ENCODE results near the gene TTLL11. TPM values are rescaled to one million over a fixed set of nuclear protein-coding genes. Genes with fewer than 3 reads are reported as not detected.

TTLL11 gene
- total RNA-seq, 4 donors from 2014 or later: 7.4 to 14.7 (median 11.0) TPM

- Histone ChIP-seq H3K27me3 (no peaks in the 10 kb centered on the region), H3K9me3 (no peaks in the 10 kb centered on the region), H3K27ac (no peak overlapping the region), H3K36me3 (no peaks in the 10 kb centered on the region), H3K4me3 (no peak overlapping the region), H3K4me1 (peaks cover 0 to 4% of the 10 kb centered on the region in 2 donors)
- intact Hi-C loops (cut with DNase I; ENCODE audit: low total_unique reads): no loop called here
- DNase-seq: no peak
- TF ChIP-seq CTCF (IDR thresholded peaks at IDR 0.05) (no peak), POLR2A (IDR thresholded peaks at IDR 0.05) (no peak)
Observed at GRCh38 chr9:122124048-122124447, 30.9 kb upstream of the TTLL11 start.

GRCh38 chr9:122122903-122123632, 30.0 kb upstream of the TTLL11 start:
- intact Hi-C loops (cut with DNase I; ENCODE audit: low total_unique reads): loop anchor here (2.0 kb wide), 1 partner anchor 228 kb away; no protein-coding TSS in a partner anchor
- Histone ChIP-seq H3K9me3 (no peaks in the 10 kb centered on the region), H3K27ac (no peak overlapping the region), H3K36me3 (no peaks in the 10 kb centered on the region), H3K27me3 (no peaks in the 10 kb centered on the region), H3K4me3 (no peak overlapping the region), H3K4me1 (peaks cover 0 to 4% of the 10 kb centered on the region in 2 donors)
- TF ChIP-seq CTCF (IDR thresholded peaks at IDR 0.05) (peak; percentile 78 to 92 (median 86)), POLR2A (IDR thresholded peaks at IDR 0.05) (no peak)
- DNase-seq: peak; percentile 64 to 66

DNA sequence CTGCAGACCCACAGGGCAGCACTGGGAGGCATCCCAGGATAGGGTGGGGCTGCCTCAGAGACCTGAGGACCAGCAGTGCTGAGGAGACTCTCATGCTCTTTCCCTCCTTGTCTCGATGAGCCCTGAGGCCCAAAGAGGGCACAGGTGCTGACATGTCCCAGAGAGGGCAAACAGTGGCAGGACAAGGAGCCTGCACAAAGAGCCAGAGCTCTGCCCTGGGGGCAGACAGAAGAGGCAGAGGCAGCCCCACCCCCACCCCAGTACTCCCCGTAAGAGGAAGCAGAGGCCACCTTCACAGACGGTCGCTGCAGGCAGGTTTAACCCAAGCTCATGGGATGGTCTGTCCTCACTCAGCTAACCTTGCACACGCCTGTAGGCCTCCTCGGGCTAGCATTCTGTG, 29.4 kb upstream of the TTLL11 start:
- TF ChIP-seq CTCF (IDR thresholded peaks at IDR 0.05) (no peak), POLR2A (IDR thresholded peaks at IDR 0.05) (no peak)
- H3K9me3 ChIP-seq: no peaks in the 10 kb centered on the region
- peaks cover 0 to 4% of the 10 kb centered on the region in 2 donors for H3K4me1 ChIP-seq
- intact Hi-C loops (cut with DNase I; ENCODE audit: low total_unique reads): loop anchor here (2.0 kb wide), 1 partner anchor 228 kb away; no protein-coding TSS in a partner anchor
- no peak for DNase-seq
- H3K4me3 ChIP-seq: no peak overlapping the region
- H3K27me3 ChIP-seq: no peaks in the 10 kb centered on the region
- H3K27ac ChIP-seq: no peak overlapping the region
- no peaks in the 10 kb centered on the region for H3K36me3 ChIP-seq

GRCh38 chr9:122121931-122122330, 28.8 kb upstream of the TTLL11 start:
- H3K36me3 ChIP-seq: no peaks in the 10 kb centered on the region
- TF ChIP-seq CTCF (IDR thresholded peaks at IDR 0.05) (no peak), POLR2A (IDR thresholded peaks at IDR 0.05) (no peak)
- H3K4me1 ChIP-seq: peaks cover 0 to 4% of the 10 kb centered on the region in 2 donors
- H3K9me3 ChIP-seq: no peaks in the 10 kb centered on the region
- no peak overlapping the region for H3K4me3 ChIP-seq
- no peaks in the 10 kb centered on the region for H3K27me3 ChIP-seq
- intact Hi-C loops (cut with DNase I; ENCODE audit: low total_unique reads): loop anchor here (2.0 kb wide), 1 partner anchor 229 kb away; no protein-coding TSS in a partner anchor
- no peak for DNase-seq
- H3K27ac ChIP-seq: no peak overlapping the region

DNA sequence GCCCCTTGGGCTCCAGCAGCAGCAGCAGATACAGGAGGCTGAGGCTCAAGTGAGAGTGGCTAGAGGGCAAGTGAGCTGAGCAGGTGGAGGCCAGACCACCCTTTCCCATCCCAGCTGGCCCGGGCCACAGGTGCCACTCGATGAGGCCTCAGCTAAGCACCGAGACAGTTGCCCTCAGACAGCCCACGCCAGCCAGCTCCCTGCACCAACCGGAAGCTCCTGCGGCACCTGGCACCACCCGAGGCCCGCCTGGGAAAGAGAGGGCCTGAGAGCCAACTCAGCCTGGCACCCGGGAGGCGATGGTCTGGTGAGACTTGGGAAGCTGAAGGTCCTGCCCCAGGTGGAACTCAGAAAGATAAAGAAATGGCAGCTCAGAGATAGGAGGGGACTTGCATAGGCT, 28.3 kb upstream of the TTLL11 start:
- intact Hi-C loops (cut with DNase I; ENCODE audit: low total_unique reads): no loop called here
- Histone ChIP-seq H3K36me3 (no peaks in the 10 kb centered on the region), H3K27ac (no peak overlapping the region), H3K4me3 (no peak overlapping the region), H3K9me3 (no peaks in the 10 kb centered on the region), H3K4me1 (peaks cover 0 to 4% of the 10 kb centered on the region in 2 donors), H3K27me3 (no peaks in the 10 kb centered on the region)
- TF ChIP-seq CTCF (IDR thresholded peaks at IDR 0.05): no peak
- no peak for TF ChIP-seq POLR2A (IDR thresholded peaks at IDR 0.05)
- no peak for DNase-seq

All from uterus (tissue), 4 donors.